GM12875 (cell line): ENCODE results near the gene PHLDA3.
"Not testable (repeated sequence)": the region's sequence is repeated elsewhere in the genome, so short reads cannot be mapped to it uniquely, and the experiment has no call there.

ENCODE experiments used
- H3K4me3 ChIP-seq: one replicate; pipeline ENCODE4 v1.5.1; 2011; ENCODE audit warnings: low read depth, low read length, control low read depth
- TF ChIP-seq, protein P1 (sequence below): IDR thresholded peaks from 2 replicates; pipeline ENCODE4 v1.5.1; 2011; ENCODE audit warnings: low read depth, mild to moderate bottlenecking, control low read depth, inconsistent platforms, low read length, moderate library complexity, borderline replicate concordance; ENCODE audit not compliant: insufficient read depth

The PHLDA3 gene

DNA sequence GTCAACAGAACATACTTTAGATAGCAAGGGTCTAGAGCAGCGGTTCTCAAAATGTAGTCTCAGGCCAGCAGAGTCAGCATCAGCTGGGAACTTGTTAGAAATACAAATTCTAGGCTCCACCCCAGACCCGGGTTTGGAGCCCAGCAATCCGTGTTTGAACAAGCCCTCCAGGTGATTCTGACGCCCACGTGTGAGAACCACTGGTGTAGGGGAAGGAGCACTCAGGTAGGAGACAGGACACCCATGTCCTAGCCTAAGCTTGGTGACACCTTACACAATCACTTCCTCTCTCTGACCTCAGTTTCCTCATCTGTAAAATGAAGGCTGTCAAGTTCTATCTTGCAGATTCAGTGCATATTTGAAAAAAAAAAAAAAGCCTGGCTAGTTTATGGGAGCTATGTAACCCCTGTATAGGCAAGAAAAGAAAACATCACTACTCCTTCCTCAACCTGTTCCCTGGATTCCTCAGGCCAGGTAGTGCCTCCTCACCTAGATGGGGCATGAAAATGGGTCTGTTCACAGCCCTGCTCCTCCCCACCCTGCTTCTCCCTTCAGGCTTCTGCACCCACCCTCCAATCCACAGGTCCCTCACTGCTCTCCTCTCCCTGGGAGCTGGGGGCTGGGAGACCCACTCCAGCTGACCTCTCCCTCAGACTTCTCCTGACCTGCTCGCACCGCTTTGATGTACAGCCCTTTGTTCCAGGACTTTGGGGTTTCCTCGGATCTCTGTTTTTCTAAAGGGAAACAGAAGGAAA is 7.1 kb upstream of the PHLDA3 start:
- no peak overlapping the region for H3K4me3 ChIP-seq
- TF ChIP-seq, protein P1, sequence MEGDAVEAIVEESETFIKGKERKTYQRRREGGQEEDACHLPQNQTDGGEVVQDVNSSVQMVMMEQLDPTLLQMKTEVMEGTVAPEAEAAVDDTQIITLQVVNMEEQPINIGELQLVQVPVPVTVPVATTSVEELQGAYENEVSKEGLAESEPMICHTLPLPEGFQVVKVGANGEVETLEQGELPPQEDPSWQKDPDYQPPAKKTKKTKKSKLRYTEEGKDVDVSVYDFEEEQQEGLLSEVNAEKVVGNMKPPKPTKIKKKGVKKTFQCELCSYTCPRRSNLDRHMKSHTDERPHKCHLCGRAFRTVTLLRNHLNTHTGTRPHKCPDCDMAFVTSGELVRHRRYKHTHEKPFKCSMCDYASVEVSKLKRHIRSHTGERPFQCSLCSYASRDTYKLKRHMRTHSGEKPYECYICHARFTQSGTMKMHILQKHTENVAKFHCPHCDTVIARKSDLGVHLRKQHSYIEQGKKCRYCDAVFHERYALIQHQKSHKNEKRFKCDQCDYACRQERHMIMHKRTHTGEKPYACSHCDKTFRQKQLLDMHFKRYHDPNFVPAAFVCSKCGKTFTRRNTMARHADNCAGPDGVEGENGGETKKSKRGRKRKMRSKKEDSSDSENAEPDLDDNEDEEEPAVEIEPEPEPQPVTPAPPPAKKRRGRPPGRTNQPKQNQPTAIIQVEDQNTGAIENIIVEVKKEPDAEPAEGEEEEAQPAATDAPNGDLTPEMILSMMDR: no peak

DNA sequence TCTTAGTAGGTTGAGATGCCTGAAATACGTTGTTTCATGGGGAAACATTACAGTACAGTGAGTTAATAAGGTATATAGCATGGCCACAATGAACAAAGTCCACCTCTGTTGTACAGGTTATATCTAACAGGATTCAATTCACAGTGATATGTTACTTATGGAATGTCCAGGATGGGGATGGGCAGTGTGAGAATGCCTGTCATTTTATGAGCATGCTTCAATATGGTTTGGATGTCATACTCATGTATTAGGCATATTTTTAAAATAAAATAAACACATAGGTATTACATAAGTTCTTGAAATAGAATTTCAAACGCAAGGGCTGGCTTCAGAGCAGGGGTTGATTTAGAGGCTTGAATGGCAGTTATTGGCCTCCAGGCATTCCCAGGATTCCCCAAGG is 6.1 kb upstream of the PHLDA3 start:
- TF ChIP-seq, protein P1: no peak
- H3K4me3 ChIP-seq: no peak overlapping the region

DNA sequence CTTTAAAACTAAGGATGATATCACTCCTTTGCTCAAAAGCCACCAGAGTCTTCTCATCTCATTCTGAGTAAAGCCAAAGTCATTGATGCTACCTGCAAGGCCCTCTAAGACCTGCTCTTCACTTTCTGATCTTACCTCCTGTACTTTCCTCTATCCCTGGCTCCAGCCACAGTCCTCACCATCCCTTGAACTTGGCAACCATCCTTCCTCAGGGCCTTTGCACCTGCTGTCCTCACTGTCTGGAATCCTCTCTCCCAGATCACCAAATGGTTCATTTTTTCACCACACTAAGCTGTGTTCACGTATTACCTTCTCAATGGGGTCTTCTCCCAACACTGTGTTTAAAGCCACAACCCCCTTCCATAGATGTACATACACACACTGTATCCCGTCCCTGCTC is 4.3 kb upstream of the PHLDA3 start:
- TF ChIP-seq, protein P1: no peak
- H3K4me3 ChIP-seq: no peak overlapping the region

DNA sequence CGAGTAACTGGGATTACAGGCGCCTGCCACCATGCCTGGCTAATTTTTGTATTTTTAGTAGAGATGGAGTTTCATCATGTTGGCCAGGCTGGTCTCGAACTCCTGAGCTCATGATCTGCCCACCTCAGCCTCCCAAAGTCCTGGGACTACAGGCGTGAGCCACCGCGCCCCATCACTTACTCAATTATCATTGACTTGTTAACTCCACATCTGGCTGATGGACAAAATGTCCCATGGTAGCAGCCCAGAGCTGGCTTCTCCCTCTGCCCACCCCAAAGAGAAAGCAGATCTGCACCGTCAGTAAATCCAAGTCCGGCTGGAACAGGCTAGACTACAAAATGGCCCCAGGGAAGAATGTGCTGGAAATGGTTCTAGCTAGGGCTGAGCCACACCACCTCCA is 3.3 kb upstream of the PHLDA3 start:
- H3K4me3 ChIP-seq: not testable (repeated sequence)

DNA sequence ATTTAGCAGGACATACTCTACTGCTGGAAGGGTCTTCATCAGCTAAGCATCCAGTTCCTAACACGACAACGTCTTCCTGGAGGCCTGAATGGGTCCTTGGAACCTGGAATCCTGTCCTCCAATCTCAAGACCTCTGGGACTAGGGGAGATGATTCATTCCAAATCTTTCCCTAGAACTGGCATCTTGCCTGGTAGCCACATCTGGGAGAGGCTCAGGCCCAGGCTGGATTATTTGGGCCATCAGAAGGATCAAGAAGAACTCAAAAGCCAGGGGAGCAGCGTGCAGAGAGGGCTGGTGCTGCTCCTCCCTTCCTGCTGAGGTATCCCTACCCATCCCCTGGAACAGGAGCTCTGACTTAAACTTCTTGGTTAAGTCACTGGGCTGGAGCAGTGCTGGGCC is 2.8 kb upstream of the PHLDA3 start:
- TF ChIP-seq, protein P1: no peak
- H3K4me3 ChIP-seq: no peak overlapping the region

DNA sequence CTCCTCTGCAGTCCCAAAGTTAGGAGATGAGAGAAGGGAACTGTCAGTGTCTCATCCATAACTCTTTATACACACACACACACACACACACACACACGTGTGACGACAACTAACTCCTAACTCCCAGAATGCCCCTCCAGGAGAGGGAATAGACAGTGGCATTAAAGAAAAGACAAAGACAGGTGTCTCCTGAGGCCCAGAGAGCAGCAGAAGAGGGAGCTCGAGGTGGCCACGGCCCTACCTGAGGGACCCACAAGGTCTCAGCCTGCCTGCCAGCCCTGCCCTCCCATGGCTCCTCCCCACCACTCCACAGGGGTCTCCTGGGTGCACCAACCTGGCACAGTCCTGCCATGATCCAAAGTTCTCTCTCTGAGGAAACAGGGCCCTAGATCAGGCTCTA is 1.6 kb upstream of the PHLDA3 start:
- H3K4me3 ChIP-seq: no peak overlapping the region

DNA sequence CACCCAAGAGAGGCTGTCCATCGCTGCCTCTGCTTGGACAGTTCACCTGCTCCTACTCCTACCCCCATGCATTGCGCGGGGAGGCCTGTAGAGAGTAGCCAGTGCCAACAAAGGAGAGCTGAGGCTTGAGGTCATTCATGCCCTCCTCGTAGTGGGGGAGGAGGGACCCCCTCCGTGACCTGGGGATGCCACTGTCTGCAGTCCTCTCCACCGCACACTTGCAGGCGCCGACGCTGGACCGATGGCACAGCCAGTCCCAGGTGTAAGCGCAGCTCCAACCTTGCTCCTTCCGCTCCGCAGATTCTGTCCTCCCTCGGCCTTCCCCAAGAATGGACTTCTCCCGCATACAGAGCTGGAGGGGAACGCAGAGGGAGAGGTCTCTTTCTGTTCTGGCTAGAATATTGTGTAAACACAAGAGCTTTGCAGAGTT is 672 bp upstream of the PHLDA3 start:
- no peak overlapping the region for H3K4me3 ChIP-seq
- TF ChIP-seq, protein P1: no peak

More for the DNA sequence above, 1.6 kb upstream of the PHLDA3 start:
- TF ChIP-seq, protein P1: no peak
